NCI-H526 (cell line): ENCODE data around the gene ADGRG1.
"Not testable (repeated sequence)": the region's sequence is repeated elsewhere in the genome, so short reads cannot be mapped to it uniquely, and the experiment has no call there.

Experiments
- DNase-seq, 2 experiments: peaks; one replicate each; lab custom pipeline; 2025; lab: John Stamatoyannopoulos, UW

ADGRG1 gene

GRCh38 chr16:57698812-57699405 lies 70.5 kb downstream of the ADGRG1 start:
- no peak for DNase-seq

GRCh38 chr16:57699481-57699880 lies 71.1 kb downstream of the ADGRG1 start:
- DNase-seq = no peak

- no peak for DNase-seq
Measured at GRCh38 chr16:57699899-57700298, 71.5 kb downstream of the ADGRG1 start.

DNA sequence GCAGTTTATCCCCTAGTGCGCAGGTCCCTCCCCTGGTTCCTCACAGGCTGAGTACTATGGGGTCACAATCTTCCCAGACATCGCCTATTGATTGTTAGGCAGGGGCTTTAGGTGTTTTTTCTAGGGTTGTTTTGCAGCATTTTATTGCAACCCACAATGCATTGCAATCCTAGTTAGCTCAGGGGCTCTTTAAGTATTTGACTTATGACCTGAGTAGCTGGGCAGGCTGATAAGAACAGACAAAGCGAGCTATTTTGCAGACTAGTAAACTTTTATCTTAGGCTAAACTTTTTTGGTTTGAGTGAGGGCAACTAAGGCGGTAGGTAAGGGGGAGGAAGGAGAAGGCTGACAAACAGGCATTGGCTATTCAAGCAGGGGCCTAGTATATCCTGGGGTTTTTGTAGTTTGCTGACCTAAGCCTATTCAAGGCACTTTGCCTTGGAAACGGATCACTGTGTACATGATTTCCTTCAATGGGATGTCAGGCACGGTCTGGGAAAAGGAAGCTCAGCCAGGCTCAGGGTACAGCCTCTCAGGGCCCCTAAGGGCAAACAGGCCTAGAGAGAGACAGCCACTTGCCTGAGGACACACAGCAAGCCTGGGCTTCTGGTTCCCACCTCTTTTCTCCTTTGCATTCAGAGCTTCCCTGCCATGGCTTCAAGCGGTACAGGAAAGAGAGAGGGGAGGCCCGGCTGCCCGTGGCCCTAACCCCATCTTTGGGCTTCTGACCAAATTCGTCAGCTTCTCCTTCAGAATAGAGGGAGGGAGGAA lies 72.5 kb downstream of the ADGRG1 start:
- no peak for DNase-seq

DNA sequence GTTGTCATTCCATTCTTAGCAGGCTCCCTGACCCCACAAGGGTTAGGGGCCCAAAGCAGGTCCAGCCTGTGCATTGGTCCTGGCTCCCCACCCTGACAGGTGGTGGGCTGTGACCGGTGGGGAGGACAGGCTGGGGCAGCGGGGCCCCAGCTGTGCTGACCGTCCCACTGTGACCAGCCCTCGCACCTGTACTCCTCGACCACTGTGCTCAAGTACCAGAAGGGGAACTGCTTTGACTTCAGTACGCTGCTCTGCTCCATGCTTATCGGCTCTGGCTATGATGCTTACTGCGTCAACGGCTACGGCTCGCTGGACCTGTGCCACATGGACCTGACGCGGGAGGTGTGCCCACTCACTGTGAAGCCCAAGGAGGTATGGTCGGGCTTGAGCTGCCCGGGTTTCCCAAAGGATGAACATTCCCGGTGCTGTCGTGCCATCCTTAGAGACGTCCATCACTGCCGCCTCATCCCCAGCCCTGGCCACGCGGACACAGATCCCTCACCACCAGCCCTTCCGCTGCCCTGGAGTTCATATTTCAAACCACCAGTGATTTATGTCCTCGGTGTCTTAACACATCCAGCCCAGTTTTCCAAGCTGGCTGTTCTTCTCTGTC lies 73.4 kb downstream of the ADGRG1 start:
- no peak for DNase-seq

- DNase-seq = no peak
Measured at GRCh38 chr16:57703416-57704010, 75.1 kb downstream of the ADGRG1 start.

DNA sequence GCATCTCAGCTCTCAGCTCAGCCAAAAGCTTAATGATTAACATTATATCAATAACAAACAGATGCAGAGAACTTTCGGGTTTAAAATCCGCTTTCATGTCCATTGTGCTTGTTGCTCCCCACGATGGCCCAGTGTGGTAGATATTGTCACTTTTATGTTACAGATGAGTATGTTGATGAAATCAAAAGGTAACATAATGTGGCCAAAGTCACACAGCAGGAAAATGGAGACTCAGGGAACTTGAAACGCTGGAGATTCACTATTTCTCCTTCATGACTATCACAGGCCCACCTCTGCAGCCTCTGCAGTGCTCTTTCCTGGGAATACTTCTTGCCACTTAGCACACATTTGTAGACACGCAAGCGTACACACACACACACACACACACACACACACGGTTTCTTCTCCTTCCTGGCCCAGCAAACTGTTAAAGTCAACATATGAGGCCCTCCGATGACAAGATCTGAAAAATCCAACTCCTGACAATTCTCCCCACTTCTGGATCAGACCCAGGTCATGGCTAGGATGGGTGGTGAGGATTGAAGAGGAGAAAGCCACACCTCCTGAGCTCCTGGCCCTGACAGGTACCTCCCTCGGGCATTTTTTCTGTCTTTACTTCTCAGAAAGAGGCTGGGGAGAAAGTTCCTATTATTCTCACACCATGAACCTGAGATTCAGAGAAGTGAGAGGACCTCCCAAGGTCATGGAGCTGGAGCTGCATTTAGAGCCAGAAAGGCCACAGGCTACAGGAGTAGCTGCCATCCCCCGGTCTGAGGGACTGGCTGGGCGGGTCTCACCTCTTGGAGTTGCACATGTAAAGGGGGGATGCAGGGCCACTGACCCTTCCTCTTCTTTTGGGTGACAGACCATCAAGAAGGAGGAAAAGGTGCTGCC lies 75.8 kb downstream of the ADGRG1 start:
- no peak for DNase-seq

GRCh38 chr16:57704905-57705852 lies 76.7 kb downstream of the ADGRG1 start:
- no peak for DNase-seq

GRCh38 chr16:57706717-57707116 lies 78.3 kb downstream of the ADGRG1 start:
- no peak for DNase-seq

DNA sequence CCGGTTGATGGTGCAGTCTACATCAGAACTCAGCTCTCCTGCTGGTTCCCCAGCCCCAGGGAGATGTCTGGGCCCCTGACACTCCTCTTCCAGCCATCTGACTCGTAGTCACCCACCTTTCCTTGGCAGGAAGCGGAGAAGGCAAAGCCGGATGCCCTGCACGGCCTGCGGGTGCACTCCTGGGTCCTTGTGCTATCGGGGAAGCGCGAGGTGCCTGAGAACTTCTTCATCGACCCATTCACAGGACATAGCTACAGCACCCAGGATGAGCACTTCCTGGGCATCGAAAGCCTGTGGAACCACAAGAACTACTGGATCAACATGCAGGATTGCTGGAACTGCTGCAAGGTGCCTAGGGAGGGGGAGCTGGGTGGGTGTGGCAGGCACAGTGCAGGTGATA lies 78.9 kb downstream of the ADGRG1 start:
- DNase-seq = no peak

- peak in 1 of 2 experiments; percentile 25 for DNase-seq
Measured at GRCh38 chr16:57708168-57708567, 79.7 kb downstream of the ADGRG1 start.

GRCh38 chr16:57709663-57710062 lies 81.2 kb downstream of the ADGRG1 start:
- DNase-seq = no peak

- DNase-seq = no peak
Measured at GRCh38 chr16:57711346-57711745, 82.9 kb downstream of the ADGRG1 start.

GRCh38 chr16:57711993-57712392 lies 83.6 kb downstream of the ADGRG1 start:
- no peak for DNase-seq

- DNase-seq = not testable (repeated sequence)
Measured at GRCh38 chr16:57712569-57712968, 84.1 kb downstream of the ADGRG1 start.

DNA sequence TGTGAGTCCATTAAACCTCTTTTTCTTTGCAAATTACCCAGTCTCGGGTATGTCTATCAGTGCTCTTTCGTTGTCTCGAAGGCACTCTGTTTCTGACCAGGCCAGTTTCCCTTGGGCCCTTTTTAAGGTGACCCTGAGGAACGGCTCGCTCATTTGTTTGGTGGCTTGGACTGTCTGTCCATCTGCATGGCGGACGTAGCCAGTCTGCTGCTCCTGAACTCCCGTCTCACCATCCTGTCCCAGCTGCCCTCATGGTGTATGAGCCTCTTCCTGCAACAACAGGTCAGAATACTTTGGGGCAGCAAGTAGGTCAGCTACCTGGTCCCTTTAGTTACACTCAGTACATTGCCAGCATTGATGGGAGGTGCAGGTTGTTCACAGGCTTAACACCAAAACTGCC lies 85.2 kb downstream of the ADGRG1 start:
- DNase-seq = no peak

GRCh38 chr16:57714047-57714446 lies 85.6 kb downstream of the ADGRG1 start:
- no peak for DNase-seq
